GM21423 (cell line): ENCODE measurements around the gene UNC5A.

Experiments used
- ATAC-seq: cut with Tn5 transposase; IDR thresholded peaks from one replicate; pipeline ENCODE4 v1.9.1; 2021; ENCODE audit warnings: mild to moderate bottlenecking, moderate library complexity; ENCODE audit not compliant: unreplicated experiment

Gene UNC5A

DNA sequence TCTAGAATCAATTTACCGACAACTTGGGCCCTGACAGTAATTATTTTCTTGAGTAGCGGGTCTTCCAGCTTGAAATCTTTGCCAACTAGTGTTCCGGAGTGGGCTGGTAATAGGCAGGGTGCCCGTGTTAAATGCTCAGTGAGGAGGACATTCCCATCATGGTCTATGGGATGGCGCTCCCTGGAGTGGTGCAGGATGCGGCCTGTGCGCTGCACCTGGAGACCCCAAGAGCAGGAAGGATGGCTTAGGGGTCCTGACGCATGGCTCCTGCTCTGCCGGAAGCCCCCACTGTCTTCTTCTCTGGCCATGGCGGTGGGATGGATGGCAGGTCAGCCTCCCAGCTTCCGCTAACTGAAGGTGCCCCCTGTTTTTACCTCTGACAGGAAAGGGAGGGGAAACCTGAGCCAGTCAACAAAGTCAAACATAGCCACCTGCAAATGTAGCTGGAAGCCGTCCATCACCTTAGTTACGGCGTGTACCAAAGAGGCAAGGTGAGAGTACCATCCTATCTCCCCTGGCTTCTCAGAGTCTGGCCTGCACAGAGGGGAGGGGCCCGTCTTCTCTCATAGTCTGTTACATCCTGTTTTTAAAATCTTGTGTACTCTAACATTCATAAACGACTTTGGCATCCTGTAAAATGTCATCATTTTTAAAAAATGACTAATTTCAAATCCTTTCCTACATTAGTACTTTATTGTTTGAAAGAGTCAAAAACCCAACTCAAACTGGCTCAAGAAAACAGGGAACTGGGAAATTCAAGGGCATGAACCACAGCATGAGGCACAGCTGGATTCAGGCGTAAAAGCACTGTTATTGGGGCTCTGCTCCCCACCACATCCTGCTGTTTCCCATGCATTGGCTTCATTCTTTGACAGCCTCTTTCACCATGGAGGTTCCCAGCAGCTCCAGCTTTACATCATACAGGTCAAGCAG lies 28.5 kb upstream of the UNC5A start:
- no peak for ATAC-seq

DNA sequence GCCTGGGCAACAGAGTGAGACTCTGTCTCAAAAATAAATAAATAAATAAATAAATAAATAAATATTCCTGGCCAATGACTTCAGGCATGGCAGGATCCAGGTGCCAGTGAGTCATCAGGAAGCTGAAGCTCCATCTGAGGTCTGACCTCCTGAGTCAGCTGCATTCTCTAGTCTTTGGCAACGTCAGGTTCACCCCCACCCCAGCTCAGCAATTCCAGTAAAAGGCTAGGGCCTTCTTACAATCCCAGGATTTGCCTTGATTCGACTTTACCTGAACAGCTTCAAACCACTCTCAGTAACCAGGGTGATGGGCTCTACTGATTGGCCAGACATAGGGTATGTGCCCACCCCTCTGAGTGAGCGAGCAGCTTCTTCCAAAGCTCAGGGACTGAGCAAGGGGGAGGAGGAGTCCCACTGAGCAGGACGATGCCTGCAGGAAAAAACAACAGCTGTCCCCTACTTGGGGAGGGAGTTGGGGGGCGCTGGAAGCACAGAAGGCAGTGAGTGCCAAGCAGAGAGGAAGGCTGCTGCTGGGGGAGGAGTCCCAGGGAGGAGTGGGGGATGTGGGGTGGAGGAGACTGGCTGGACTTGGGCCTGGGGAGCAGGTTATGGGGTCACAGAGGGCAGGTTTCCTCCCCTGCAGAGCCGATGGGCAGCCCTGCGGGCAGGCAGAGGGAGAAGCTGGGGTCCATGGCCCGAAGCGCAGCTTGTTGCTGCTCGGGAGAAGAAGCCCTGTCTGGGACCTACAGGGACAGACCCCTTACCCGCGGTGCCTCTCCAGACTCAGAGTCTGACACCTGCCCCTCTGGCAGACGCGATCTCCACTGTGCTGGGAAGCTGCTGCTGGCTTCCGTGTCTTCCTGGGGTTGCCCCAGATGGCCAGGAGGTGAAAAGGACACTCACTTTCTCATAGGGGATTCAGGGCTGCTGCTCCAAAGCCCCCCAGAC lies 25.9 kb upstream of the UNC5A start:
- no peak for ATAC-seq

GRCh38 chr5:176785184-176786145 lies 24.9 kb upstream of the UNC5A start:
- ATAC-seq: no peak

DNA sequence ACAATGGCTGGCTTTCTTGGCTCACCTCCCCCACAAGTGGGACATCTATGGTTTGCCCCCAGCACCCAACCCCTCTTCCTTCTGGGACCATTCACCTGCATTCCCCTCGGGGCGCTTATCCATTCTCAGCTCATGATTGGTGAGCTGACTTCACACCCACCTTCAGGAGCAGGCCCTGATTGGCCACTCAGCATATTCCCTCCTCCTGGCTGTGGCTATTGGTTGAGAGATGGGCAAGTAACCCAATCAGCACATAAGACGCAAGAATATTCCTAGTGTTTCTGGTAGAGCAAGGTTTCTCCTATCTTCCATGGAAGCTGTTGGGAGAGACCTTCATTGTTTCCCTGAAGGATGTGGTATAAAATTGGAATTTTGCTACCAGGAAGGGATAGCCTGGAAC lies 22.7 kb upstream of the UNC5A start:
- ATAC-seq: no peak

- no peak for ATAC-seq
Measured at GRCh38 chr5:176788091-176788490, 22.3 kb upstream of the UNC5A start.

DNA sequence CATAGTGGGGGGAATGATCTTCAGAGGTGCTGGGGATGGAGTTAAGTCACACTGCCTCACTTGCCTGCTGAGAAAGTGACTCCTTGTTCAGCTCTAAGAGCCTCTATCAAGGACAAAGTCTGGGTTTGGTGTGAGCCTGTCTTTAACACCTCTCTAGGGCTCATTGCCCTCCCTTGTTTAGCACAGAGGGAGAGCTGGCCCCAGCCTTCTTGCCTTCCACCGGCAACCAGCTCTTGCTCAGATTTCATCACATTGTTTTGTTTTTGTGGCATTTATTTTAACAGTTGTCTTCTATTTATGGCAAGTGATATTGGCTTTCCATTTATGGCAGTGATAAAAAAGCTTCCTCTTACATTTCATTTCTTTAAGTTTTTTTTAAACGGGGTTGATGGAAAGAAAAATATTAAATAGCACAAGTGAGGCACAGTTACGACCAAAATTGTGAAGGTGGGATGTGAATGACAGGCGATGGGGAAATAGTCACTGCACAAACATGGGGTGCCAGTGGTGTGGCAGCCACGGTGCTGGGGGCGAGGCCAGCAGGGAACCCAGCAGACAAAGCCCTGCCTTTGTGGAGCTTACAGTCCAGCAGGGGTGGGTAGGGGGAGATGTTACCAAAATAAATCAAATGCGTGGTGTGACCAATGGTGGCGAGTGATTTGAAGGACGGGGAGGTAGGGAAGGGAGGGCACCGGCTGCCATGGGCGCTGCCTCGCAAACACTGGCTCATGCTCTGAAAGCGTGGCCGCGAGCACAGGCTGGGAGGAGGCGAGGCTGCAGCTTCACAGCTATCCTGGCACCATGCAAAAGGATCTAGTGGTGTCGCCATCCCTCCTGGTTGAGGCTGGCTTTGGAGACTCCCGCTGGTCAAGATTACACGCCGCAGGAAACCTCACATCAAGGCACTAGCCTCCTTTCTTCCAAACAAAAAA lies 21.2 kb upstream of the UNC5A start:
- no peak for ATAC-seq

DNA sequence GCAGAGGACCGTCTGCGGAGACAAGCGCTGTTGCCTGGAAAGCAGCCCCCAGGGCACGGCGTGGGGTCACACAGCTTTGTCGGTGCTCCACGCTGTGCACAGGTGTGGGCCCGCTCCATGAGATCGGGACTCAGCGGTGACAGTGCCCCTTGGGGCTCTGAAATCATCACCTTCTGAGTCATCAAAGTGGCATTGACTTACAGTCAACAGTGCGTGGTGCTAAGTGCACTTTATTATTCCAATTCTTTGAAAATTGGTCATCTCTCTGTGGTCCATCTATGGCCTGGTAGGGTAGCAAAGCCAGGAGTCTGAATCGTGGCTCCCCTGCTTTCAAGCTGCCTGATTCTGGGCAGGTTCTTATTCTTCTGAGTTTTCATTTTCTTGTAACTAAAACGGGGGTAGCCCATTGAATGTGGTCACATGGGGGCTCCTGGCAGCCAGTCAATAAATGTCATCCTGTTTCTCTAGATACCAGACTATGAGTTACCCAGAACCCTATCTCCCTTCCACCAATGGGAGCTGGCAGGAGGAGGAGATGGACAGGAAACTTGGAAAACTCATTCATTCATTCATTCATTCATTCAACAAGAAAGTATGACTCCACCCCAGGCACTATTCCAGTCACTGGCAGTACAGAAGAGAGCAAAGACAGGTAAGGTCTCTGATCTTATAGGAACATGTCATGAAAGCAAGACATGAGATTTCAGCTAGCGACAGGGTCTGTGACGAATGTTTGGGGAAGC lies 20.3 kb upstream of the UNC5A start:
- no peak for ATAC-seq

- no peak for ATAC-seq
Measured at GRCh38 chr5:176790941-176791340, 19.4 kb upstream of the UNC5A start.

DNA sequence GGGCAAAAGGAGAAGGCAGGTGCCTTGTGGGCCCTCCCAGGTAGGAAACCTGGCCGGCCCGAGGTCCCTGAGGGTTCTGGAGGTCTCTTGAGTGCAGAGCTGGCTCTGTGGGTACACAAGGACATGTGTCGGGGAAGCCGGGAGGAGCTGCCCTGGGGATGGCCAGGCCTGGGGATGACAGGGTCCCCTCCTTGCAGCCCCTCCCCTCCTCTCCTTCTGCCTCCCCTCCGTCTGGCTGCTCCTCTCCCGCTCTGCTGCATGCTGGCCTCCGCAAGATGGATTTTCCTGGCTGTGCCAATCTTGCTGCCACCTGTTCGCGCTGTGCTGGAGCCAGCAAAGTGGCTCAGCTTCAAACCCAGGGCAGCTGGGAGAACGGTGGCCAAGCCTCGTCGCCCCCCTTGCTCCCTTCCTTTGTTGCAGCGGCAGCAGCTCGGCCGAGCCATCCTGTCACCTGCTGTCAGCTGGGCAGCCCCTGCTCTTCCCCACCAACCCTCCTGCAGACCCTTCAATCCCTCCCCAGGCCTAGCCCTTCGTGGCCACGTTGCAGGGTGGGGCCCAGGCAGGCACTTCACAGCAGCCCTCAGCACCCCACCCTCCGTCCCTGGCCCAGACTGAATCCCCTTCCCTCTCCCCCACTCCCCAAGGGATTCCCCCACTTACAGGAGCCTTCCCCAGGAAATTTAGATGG lies 17.6 kb upstream of the UNC5A start:
- ATAC-seq: no peak

- ATAC-seq: no peak
Measured at GRCh38 chr5:176793343-176793699, 17.0 kb upstream of the UNC5A start.

GRCh38 chr5:176793736-176794135 lies 16.6 kb upstream of the UNC5A start:
- ATAC-seq: no peak

- ATAC-seq: no peak
Measured at GRCh38 chr5:176794509-176794908, 15.8 kb upstream of the UNC5A start.

DNA sequence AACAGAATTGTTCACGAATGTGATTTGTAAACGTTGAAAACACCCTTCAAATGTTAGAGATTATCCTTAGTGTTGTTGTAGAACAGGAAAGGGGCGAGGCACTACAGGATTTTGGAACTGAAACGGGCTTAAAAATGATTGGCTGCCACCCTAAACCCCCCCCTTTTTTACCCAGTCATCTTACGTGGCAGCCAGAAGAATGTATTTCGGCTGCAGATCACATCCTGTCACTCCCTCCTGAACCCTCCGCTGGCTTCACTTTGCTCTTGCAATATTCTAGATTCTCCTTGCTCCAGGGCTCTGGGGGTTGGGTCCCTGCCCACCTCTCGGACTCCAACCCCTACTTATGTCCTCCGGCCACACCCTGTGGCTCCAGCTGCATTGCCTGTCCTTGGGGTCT lies 13.9 kb upstream of the UNC5A start:
- ATAC-seq: no peak

DNA sequence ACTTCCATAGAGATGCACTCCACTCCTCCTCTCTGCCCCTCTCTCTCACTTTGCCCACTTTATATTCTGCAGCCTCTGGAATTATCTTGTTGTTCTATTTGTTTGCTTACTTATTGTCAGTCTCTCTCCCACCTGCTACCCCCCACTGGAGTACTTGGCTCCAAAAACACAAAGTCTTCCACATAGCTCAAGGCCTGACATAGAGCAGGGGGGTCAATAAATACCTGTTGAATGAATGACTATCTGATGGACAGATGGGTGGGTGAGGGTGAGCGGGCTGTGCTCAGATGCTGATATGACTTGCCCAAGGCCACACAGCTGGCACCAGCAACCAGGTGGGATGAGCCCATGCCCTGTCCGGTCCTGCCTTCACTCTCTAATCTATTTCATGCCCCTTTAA lies 13.4 kb upstream of the UNC5A start:
- no peak for ATAC-seq

- ATAC-seq: no peak
Measured at GRCh38 chr5:176797456-176798050, 12.8 kb upstream of the UNC5A start.

DNA sequence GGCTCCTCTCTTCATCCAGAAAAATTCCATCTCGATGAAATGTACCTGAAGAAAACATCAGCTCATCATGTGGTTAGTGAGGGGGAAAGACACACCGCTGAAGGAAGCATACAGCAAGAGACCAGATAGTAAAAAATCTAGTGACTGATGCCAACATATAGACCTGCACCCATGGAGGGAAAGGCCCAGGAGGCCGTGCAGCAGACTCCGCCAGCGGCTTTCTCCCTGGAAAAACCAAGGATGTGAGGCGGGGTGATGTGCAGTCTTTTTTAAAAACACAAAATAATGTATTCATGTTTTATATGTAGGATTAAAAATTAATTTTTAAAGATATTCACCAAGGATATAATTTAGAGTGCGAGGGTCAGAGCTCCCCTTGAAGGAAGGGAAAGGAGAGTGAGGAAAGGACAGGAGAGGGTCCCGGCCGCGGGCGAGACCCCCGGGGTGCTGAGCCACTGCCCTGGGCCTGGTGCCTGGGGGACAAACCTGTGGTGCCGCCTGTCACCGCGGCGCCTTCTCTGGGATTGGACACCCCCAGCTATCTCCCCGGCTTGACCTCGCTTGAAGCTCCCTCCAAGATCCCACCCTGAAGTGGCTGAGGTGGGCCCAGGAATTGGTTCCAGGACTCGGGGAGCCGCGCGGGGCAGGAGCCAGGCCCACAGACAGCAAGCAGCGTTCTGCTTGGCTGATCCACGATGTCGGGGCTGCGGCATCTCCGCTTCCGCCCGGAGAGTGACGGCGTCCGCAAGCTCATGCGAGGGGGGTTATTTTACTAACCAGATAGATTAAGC lies 12.1 kb upstream of the UNC5A start:
- no peak for ATAC-seq

DNA sequence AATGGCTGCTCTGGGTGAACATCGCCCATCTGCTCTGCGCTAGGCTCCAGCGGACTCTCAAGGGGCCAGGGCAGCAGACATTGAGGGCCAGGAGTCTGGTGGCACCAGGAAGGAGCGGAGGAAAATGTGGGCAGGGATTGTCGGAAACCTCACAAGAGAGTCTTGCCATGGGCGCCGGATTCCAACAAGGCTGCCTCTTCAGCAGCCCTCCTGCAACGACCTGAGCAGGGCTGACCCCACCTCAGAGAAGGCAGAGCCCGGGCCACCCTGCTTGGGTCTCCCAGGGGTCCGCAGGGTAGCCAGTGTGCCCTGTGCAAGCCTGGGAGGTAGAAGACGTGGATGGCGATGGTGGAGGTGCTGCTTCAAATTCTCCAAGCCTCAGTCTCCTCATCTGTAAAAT lies 11.4 kb upstream of the UNC5A start:
- ATAC-seq: no peak
